ENCODE results near the gene CFD.

- TF ChIP-seq, protein P1, sequence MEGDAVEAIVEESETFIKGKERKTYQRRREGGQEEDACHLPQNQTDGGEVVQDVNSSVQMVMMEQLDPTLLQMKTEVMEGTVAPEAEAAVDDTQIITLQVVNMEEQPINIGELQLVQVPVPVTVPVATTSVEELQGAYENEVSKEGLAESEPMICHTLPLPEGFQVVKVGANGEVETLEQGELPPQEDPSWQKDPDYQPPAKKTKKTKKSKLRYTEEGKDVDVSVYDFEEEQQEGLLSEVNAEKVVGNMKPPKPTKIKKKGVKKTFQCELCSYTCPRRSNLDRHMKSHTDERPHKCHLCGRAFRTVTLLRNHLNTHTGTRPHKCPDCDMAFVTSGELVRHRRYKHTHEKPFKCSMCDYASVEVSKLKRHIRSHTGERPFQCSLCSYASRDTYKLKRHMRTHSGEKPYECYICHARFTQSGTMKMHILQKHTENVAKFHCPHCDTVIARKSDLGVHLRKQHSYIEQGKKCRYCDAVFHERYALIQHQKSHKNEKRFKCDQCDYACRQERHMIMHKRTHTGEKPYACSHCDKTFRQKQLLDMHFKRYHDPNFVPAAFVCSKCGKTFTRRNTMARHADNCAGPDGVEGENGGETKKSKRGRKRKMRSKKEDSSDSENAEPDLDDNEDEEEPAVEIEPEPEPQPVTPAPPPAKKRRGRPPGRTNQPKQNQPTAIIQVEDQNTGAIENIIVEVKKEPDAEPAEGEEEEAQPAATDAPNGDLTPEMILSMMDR (IDR thresholded peaks at IDR 0.05) = no peak
- TF ChIP-seq POLR2A (IDR thresholded peaks at IDR 0.05) = no peak
These were observed 46.0 kb upstream of the CFD start for GRCh38 chr19:813219-814151.
